AG04450 (cell line): Measurements from ENCODE around the gene SLC2A1. TPM values are rescaled to one million over a fixed set of nuclear protein-coding genes. Genes with fewer than 3 reads are reported as not detected.

Source experiments
- CTCF ChIA-PET: fragments of 300-600, 350-600 bp; formaldehyde crosslinking; extraction: SDS; loops from one replicate; lab custom pipeline; 2022; ENCODE audit warnings: antibody characterized with exemption, inconsistent platforms; lab: Charles Lee
- POLR2A ChIA-PET: fragments of 350-600 bp; formaldehyde crosslinking; extraction: SDS; loops from one replicate; lab custom pipeline; 2021; ENCODE audit warnings: antibody characterized with exemption, inconsistent platforms; lab: Yijun Ruan, JAX
- DNase-seq: peaks from one replicate; pipeline ENCODE4 v3.0.0-alpha.2; 2011; ENCODE audit warnings: low read depth, low spot score
- H3K27ac ChIP-seq: one replicate; pipeline ENCODE4 v1.5.1; 2012; ENCODE audit warnings: low read depth, low read length, control low read depth
- H3K27me3 ChIP-seq: one replicate; pipeline ENCODE4 v1.6.0; 2012; ENCODE audit warnings: low read length; ENCODE audit not compliant: control insufficient read depth, insufficient read depth
- H3K4me3 ChIP-seq: 2 replicates; pipeline ENCODE4 v1.5.1; 2011; ENCODE audit warnings: mild to moderate bottlenecking, low read depth, low read length, control low read depth
- H3K9me3 ChIP-seq: 2 replicates; pipeline ENCODE4 v1.5.1; 2012; ENCODE audit warnings: low read length; ENCODE audit not compliant: control insufficient read depth, insufficient read depth
- CTCF ChIP-seq: IDR thresholded peaks from 2 replicates; pipeline ENCODE4 v1.5.1; 2011; ENCODE audit warnings: low read depth, low read length, control low read depth, inconsistent platforms
- polyA plus RNA-seq: library from polyadenylated mRNA; depleted of rRNA; stranded (reverse); fragments of >200 nt; gene quantifications from 2 replicates; pipeline ENCODE4 v1.2.3, GENCODE V29; 2011

The SLC2A1 gene
- polyA plus RNA-seq, 1 experiment = 114 TPM

DNA sequence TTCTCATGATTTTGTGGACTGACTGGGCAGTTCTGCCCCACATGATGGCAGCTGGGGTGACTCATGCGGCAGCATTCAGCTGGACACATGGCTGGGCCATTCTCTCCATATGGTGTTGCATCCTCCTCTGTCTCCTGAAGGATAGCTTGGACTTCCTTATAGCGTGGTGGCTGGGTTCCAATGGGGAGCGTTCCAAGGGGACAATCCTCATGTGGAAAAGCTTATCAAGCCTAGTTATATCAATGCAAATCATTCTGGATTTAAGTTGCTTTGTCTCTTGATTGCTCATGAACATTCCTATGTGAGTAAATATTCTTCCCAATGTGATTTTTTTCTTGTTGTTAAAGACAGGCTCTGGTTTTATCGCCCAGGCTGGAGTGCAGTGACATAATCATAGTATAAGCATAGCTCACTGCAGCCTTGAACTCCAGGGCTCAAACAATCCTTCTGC, 13.2 kb upstream of the SLC2A1 start:
- ChIA-PET POLR2A (interaction anchor here (0.5 to 1.5 kb wide), 12 partner anchors 9 to 551 kb away, joined by 3 to 20 read pairs (median 4); partner anchors contain the start of gene SLC2A1), CTCF (interaction anchor here (0.5 to 1.4 kb wide), 6 partner anchors 11 to 522 kb away, joined by 3 to 8 read pairs (median 4); no protein-coding TSS in a partner anchor)
- Histone ChIP-seq H3K9me3 (no peaks in the 10 kb centered on the region), H3K27ac (peak overlapping the region; percentile 75), H3K4me3 (no peak overlapping the region), H3K27me3 (no peaks in the 10 kb centered on the region)
- no peak for TF ChIP-seq CTCF
- peak; percentile 78 for DNase-seq

GRCh38 chr1:42970143-42970542, 11.5 kb upstream of the SLC2A1 start:
- H3K27me3 ChIP-seq = no peaks in the 10 kb centered on the region
- H3K4me3 ChIP-seq = no peak overlapping the region
- ChIA-PET CTCF (interaction anchor here (1.4 kb wide), 1 partner anchor 13 kb away, joined by 3 read pairs; no protein-coding TSS in a partner anchor), POLR2A (no interaction called here)
- TF ChIP-seq CTCF = no peak
- no peak for DNase-seq
- no peak overlapping the region for H3K27ac ChIP-seq
- no peaks in the 10 kb centered on the region for H3K9me3 ChIP-seq

- H3K4me3 ChIP-seq = no peak overlapping the region
- ChIA-PET POLR2A (no interaction called here), CTCF (no interaction called here)
- no peaks in the 10 kb centered on the region for H3K9me3 ChIP-seq
- DNase-seq = no peak
- no peaks in the 10 kb centered on the region for H3K27me3 ChIP-seq
- TF ChIP-seq CTCF = no peak
- H3K27ac ChIP-seq = no peak overlapping the region
These were observed 10.0 kb upstream of the SLC2A1 start for GRCh38 chr1:42968654-42969053.

DNA sequence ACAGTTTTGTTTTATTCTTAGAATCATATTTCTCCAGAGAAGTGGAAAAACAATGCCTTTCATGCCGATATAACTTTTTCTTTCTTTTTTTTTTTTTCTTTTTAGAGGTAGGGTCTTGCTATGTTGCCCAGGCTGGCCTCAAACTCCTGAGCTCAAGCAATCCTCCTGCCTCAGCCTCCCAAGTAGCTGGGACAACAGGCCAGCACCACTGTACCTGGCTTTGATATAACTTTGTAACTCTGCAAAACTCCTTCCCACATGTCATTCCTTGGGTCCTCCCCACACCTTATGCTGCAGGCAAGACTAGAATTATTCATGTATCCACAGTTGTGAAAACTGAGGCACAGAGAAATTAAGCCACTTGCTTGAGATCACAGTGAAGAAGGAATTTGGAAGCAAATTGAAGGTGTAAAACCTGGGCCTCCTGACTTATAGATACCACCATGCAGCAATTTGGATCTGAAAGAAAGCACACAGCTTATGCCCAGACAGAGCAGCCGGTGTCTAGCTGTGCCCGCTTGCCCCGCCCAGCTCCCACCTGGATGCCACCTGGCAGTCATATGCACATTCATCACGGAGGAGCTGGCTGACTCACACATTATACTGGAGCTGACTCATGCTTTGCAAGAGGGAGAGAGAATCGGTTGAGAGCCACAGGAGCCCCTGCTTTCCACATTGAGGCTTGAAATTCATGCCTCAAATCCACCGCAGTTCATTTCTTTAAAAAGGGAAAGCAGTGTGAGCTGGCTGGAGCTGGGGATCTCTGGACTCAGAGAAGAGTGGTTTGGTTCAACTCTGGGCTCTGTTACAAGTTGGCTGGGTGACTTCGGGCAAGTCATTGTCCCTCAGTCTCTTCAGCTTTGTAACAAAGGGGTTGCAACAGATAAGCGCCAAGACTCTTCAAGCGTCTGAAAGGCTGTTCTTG, 8.3 kb upstream of the SLC2A1 start:
- peak overlapping the region; percentile 93 for H3K27ac ChIP-seq
- ChIA-PET CTCF (interaction anchor here (0.8 to 0.9 kb wide), 2 partner anchors 53 to 107 kb away, joined by 3 to 4 read pairs; no protein-coding TSS in a partner anchor), POLR2A (interaction anchor here (0.5 to 1.1 kb wide), 3 partner anchors 8 to 1301 kb away, joined by 3 read pairs; no protein-coding TSS in a partner anchor)
- H3K4me3 ChIP-seq = no peak overlapping the region
- no peaks in the 10 kb centered on the region for H3K9me3 ChIP-seq
- DNase-seq = peak; percentile 76
- H3K27me3 ChIP-seq = no peaks in the 10 kb centered on the region
- TF ChIP-seq CTCF = no peak

DNA sequence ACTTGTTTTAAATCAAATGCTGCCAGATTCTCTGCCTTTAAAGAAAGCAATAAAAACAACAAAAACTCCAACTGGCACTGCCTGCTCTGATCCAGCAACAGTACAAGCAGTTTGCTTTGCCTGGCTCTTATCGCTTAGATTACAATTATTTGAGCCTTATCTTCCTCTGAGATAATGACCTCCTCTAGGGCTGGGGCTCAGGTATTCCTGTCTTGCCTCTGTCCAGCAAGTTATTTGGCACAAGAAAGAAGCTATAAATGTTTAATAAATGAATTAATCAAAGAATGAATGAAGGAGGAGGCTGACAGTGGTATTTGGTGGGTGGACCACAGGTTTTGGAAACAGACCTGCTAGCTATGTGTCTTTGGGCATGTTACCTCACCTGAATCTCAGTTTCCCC, 6.7 kb upstream of the SLC2A1 start:
- no peak overlapping the region for H3K27ac ChIP-seq
- H3K9me3 ChIP-seq = no peaks in the 10 kb centered on the region
- no peaks in the 10 kb centered on the region for H3K27me3 ChIP-seq
- CTCF ChIA-PET = interaction anchor here (0.7 kb wide), 1 partner anchor 1766 kb away, joined by 5 read pairs; no protein-coding TSS in a partner anchor
- no peak for DNase-seq
- H3K4me3 ChIP-seq = no peak overlapping the region
- POLR2A ChIA-PET = no interaction called here
- TF ChIP-seq CTCF = no peak
